Left hindlimb (tissue), 1 donor: ENCODE results near the gene TALDO1.

Experiments used
- DNase-seq: peaks from one replicate; pipeline ENCODE4 v3.0.0-alpha.2; 2018

TALDO1 gene

GRCh38 chr11:770642-771616, 23.7 kb downstream of the TALDO1 start:
- DNase-seq = no peak

DNA sequence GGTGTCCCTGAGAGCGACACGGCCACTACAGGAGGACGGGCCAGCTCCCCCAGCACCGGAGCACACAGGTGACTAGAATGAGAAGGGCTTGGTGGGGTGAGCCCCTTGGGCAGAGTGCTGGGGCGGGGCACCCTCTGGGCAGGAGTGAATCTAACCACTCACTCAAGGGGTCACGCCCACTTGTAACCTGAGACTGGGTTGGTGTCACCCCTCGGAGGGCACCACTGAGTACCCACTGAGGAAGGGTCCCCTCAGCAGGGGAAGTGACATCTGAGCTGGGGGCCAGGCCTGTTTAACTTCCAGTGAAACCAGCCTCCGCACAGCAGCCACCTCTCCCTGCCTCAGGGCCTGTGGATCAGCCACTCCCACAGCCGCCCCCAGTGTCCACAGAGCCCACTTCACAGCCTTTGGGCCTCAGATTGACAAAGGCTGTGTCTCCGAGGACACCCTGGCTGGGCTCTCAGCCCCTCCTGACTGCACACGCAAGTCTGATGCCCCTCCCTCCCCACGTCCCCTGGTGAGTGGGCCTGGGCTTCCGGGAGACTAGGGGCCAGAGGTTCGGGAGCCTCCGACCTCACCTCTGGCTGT, 24.4 kb downstream of the TALDO1 start:
- no peak for DNase-seq

DNA sequence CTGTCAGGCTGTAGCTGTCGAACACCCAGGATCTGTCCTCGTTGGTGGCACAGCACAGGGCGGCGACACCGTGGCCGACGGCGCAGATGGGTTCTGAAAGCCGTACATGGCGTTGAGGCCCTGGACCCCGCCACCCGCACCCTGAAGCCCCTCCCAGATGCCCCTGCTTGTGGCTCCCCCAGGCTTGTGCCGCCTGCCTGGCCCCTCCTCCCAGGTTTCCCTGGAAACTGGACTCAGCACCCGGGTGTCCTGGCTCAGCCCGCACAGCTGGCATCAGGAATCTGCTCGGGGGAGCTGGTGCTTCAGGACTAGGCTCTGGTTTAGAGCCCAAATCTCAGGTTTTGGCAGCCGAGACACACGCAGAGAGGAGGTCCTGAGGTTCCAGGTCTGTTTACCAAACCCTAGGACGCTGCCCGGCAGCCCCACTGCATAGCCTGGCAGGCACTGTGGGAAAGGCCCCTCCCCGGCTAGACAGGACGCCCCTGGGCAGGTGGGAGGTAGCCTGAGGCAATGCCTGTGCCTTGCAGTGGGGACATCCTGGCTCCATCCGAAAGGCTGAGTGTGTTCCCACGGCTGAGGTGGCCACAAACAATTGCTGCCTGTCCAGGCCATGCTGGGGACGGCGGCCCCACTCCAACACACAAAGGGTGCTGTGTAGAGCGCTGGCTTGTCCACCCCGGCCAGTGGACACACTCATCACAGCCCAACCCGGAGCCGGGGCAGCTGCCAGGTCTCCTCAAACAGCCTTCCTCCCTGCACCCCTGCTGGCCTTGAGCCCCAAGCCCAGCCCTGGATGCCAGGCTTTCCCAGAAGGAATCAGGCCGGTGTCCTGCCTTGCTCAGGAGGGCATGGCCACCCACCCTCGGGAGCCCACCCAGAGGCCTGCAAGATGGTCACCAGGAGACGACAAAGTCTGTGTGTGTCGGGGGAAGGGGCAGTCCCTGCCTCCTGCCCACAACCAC, 25.4 kb downstream of the TALDO1 start:
- DNase-seq = peak; percentile 32

GRCh38 chr11:773425-773824, 26.2 kb downstream of the TALDO1 start:
- peak; percentile 29 for DNase-seq

DNA sequence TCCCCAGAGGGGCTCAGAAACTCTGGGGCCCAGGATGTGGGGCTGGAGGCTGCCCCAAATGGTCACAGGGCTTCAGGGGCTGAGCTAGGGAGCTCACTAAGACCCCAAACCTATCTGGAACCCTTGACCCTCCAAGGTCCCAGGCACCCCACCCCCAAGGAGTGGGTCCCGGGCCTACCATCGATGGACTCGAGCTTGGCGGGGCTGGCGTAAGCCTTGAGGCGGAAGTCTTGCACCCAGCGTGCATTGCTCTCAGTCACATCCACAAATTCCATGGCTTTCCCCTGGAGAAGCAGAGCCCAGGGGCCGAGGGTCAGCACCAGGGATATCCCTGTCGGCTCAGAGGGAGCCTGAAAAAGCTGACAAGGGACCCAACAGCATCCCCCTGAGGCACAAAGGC, 26.6 kb downstream of the TALDO1 start:
- DNase-seq = no peak

GRCh38 chr11:774873-775592, 27.8 kb downstream of the TALDO1 start:
- peak; percentile 33 for DNase-seq

GRCh38 chr11:776263-776560, 28.9 kb downstream of the TALDO1 start:
- peak; percentile 42 for DNase-seq

DNA sequence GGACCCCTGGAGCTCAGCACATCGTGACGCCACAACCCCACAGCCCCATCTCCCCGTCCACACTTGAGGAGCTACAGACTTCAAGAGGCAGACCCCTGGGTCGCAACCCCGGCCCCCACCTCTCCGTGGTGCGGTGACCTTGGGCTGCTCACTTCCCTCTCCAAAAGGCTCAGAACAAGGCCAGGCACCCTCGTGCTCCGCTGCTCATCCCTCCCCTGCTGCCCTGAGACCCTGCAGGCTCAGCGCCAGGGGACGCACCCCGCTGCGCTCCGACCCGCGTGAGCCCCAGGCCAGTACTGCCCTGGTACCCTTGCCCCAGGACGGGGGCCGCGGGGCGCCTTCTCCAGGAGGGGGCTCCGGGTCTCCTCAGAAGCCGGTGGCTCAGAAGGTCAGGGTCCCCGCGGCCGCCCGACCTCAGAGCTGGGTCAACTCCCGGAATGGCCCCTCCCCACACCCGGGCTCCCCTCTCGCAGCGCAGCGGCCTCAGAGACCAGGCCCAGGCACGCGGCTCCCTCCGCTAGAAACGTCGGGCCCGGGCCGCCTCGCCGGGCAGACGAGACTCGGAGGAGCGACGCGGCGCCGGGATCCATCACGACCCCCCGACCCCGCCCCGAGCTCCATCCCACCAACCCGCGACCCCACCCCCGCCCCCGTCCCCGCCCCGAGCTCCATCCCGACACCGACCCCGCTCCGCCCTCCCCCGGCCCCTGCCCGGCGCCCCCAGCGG, 29.5 kb downstream of the TALDO1 start:
- peak; percentile 42 for DNase-seq

DNA sequence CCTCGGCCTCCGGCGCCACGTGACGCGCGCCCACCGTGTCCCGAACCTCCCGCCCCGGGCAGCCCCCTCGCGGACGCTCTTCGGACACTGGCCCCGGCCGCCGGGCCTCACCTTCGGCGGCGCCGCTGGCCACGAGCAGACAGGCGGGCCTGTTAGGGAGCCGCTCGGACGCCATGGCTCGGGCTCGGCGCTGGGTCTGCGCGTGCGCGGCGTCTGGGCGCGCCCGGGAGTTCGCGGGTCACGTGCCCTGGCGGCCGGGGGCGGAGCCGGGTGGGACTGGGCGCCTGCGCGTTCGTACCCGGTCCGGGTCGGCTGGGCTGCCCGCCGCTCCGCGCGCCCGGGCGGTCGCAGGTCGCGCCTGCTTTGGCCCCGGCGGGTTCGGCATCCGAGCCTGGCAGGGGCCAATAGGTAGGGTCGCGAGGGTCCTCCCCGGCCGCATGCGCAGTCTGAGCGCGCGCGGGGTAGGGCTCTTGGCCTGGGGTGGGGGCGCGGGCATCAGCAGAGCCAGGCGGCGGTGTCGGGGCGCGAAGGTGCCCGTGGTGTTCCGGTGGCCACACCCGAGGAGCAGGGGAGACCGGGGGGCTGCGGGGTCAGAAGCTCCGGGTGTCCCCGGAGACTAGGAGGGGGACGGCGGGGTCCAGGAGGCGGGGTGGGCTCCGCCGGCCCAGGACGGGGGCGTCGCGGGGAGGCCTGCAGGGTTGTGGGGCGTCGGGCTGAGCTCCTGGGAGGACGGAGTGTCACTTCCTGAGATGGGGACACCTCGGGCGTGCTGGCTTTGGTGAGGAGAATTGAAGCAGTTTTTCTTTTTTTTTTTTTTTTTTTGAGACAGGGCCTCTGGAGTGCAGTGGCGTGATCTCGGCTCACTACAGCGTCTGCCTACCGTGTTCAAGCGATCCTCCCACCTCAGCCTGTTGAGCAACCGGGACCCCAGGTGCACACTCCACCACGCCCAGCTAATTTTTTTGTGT, 30.3 kb downstream of the TALDO1 start, which contains the start of gene GATD1:
GATD1 (minus strand) TSS at position 200 of the 968 bp plus-strand sequence; CDS start at position 175, 25 bp downstream.
- DNase-seq = peak; percentile 94

- peak; percentile 29 for DNase-seq
These were observed 32.0 kb downstream of the TALDO1 start for GRCh38 chr11:778976-779954.

DNA sequence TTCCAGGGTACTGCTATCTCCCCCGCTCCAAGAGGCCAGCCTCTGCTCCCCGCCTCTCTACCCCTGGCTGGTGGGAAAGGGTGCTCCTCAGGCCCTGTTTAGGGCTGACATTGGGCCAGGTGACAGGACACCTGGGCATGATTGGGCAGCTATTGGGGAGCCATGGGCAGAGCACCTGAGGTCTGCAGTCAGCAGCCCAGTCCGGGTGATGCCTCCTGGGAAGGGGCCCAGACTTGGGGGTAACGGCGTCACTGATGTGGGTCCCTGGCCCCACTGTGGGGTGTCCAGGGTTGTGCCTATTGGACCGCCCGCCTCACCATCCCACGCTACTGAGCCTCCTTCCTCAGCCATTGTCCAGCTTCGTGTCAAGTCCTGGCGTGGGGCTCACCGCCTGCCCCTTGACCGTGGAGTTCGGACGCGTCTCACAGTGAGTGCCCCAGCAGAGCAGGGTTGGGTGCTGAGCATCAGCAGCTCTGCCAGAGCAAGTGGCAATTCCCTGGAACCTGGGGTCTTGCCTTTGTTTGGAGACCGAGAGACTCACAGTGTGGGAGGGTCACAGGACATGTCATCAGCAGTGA, 32.8 kb downstream of the TALDO1 start:
- DNase-seq = no peak

- no peak for DNase-seq
These were observed 35.3 kb downstream of the TALDO1 start for GRCh38 chr11:782264-783174.

- DNase-seq = peak; percentile 90
These were observed 36.3 kb downstream of the TALDO1 start for GRCh38 chr11:783581-784015.

GRCh38 chr11:786235-787083, 39.2 kb downstream of the TALDO1 start:
- no peak for DNase-seq

- DNase-seq = no peak
These were observed 39.9 kb downstream of the TALDO1 start for GRCh38 chr11:787084-787675.

GRCh38 chr11:788009-788640, 40.9 kb downstream of the TALDO1 start:
- no peak for DNase-seq
